ENCODE data around the gene MLC1. TPM values are rescaled to one million over a fixed set of nuclear protein-coding genes. Genes with fewer than 3 reads are reported as not detected.

The MLC1 gene
- total RNA-seq, 1 donor from 2014 or later, result 0.66 TPM

GRCh38 chr22:50041361-50042065 lies 43.7 kb downstream of the MLC1 start:
- TF ChIP-seq CTCF (IDR thresholded peaks at IDR 0.05; ENCODE audit: borderline replicate concordance), result no peak
- intact Hi-C loops (cut with micrococcal nuclease), result no loop called here
- H3K4me1 ChIP-seq, result no peaks in the 10 kb centered on the region

GRCh38 chr22:50040717-50041116 lies 44.5 kb downstream of the MLC1 start:
- no peaks in the 10 kb centered on the region for H3K4me1 ChIP-seq
- peaks cover 15% of the 10 kb centered on the region for H3K9me3 ChIP-seq (replicated peaks)
- no peak overlapping the region for H3K4me3 ChIP-seq
- DNase-seq, result no peak
- intact Hi-C loops (cut with micrococcal nuclease), result no loop called here
- H3K36me3 ChIP-seq, result no peaks in the 10 kb centered on the region
- no peak overlapping the region for H3K27ac ChIP-seq (replicated peaks)
- H3K27me3 ChIP-seq (ENCODE audit: low read depth), result peaks cover 21% of the 10 kb centered on the region
- no peak for TF ChIP-seq CTCF (IDR thresholded peaks at IDR 0.05; ENCODE audit: borderline replicate concordance)

More at GRCh38 chr22:50041361-50042065, 43.7 kb downstream of the MLC1 start:
- H3K36me3 ChIP-seq, result no peaks in the 10 kb centered on the region
- DNase-seq, result no peak
- H3K4me3 ChIP-seq, result no peak overlapping the region
- no peak overlapping the region for H3K27ac ChIP-seq (replicated peaks)
- H3K9me3 ChIP-seq (replicated peaks), result peaks cover 15% of the 10 kb centered on the region
- H3K27me3 ChIP-seq (ENCODE audit: low read depth), result peaks cover 24% of the 10 kb centered on the region

GRCh38 chr22:50039669-50040443 lies 45.4 kb downstream of the MLC1 start:
- no peaks in the 10 kb centered on the region for H3K4me1 ChIP-seq
- no peaks in the 10 kb centered on the region for H3K36me3 ChIP-seq
- DNase-seq, result no peak
- peaks cover 15% of the 10 kb centered on the region for H3K9me3 ChIP-seq (replicated peaks)
- peaks cover 21% of the 10 kb centered on the region for H3K27me3 ChIP-seq (ENCODE audit: low read depth)
- intact Hi-C loops (cut with micrococcal nuclease), result loop anchor here (10.0 kb wide), 1 partner anchor 115 kb away; no protein-coding TSS in a partner anchor
- H3K27ac ChIP-seq (replicated peaks), result no peak overlapping the region
- H3K4me3 ChIP-seq, result no peak overlapping the region
- no peak for TF ChIP-seq CTCF (IDR thresholded peaks at IDR 0.05; ENCODE audit: borderline replicate concordance)

GRCh38 chr22:50035976-50036724 lies 49.1 kb downstream of the MLC1 start:
- no peaks in the 10 kb centered on the region for H3K36me3 ChIP-seq
- no peak for TF ChIP-seq CTCF (IDR thresholded peaks at IDR 0.05; ENCODE audit: borderline replicate concordance)
- intact Hi-C loops (cut with micrococcal nuclease), result loop anchor here (10.0 kb wide), 1 partner anchor 111 kb away; no protein-coding TSS in a partner anchor
- H3K4me3 ChIP-seq, result no peak overlapping the region
- DNase-seq, result no peak
- no peaks in the 10 kb centered on the region for H3K4me1 ChIP-seq
- peaks cover 50% of the 10 kb centered on the region for H3K27me3 ChIP-seq (ENCODE audit: low read depth)
- peaks cover 15% of the 10 kb centered on the region for H3K9me3 ChIP-seq (replicated peaks)
- no peak overlapping the region for H3K27ac ChIP-seq (replicated peaks)

- TF ChIP-seq CTCF (IDR thresholded peaks at IDR 0.05; ENCODE audit: borderline replicate concordance), result no peak
- peaks cover 2% of the 10 kb centered on the region for H3K4me1 ChIP-seq
- DNase-seq, result no peak
- intact Hi-C loops (cut with micrococcal nuclease), result loop anchor here (10.0 kb wide), 1 partner anchor 111 kb away; no protein-coding TSS in a partner anchor
- no peak overlapping the region for H3K27ac ChIP-seq (replicated peaks)
- no peak overlapping the region for H3K4me3 ChIP-seq
- no peaks in the 10 kb centered on the region for H3K36me3 ChIP-seq
- peaks cover 59% of the 10 kb centered on the region for H3K27me3 ChIP-seq (ENCODE audit: low read depth)
- peaks cover 15% of the 10 kb centered on the region for H3K9me3 ChIP-seq (replicated peaks)
Measured at GRCh38 chr22:50035131-50035881, 49.9 kb downstream of the MLC1 start.

Measured in left ventricle myocardium inferior (tissue), 1 donor.